ENCODE results near the gene CSAG1. TPM values are rescaled to one million over a fixed set of nuclear protein-coding genes. Genes with fewer than 3 reads are reported as not detected.
"Not testable (repeated sequence)": the region's sequence is repeated elsewhere in the genome, so short reads cannot be mapped to it uniquely, and the experiment has no call there.

The CSAG1 gene
- total RNA-seq, 1 donor from 2014 or later = not detected

DNA sequence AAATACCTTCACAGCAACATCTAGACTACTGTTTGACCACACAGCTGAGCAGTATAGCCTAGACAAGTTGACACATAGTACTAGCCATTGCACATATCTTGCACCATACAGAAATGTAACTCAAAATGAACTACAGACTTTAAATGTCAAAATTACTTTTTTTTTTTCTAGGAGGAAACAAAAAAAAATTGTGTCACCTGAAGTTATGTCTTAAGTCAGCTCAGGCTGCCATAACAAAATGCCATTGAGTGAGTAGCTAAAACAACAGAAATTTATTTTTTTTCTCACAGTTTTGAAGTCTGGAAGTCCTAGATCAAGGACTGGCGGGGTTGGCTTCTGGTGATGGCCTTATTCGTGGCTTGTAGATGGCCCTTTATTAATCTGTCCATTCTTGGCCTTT is 24.3 kb downstream of the CSAG1 start, which contains the start of gene CSAG2:
Gene CSAG2 (minus strand): TSS at position 101 of the 400 bp plus-strand sequence. CDS start 161 bp downstream, outside the sequence.
- DNase-seq; intact Hi-C loops (cut with micrococcal nuclease); ATAC-seq: not testable (repeated sequence)

DNA sequence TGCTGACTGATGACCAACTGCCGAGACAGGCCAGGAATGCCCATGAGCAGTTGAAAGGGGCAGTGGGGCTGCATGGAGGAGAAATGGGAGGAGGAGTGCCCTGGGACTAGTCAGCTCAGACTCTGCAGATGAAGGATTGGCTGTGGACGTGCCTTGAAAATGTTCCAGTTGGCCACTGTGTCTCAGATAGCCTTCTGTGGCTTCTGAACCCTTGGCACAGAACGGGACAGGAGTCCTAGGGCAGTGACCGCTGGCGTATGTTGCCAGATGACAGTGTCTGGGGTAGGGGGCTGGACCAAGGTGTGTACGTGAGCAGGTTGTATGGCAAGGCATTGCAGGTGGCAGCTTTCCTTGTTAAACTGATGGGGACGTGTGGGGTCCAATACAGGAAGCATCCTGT is 27.0 kb downstream of the CSAG1 start:
- ATAC-seq; DNase-seq; intact Hi-C loops (cut with micrococcal nuclease): not testable (repeated sequence)

DNA sequence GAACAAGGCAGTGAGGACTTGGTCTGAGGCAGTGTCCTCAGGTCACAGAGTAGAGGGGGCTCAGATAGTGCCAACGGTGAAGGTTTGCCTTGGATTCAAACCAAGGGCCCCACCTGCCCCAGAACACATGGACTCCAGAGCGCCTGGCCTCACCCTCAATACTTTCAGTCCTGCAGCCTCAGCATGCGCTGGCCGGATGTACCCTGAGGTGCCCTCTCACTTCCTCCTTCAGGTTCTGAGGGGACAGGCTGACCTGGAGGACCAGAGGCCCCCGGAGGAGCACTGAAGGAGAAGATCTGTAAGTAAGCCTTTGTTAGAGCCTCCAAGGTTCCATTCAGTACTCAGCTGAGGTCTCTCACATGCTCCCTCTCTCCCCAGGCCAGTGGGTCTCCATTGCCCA is 33.1 kb downstream of the CSAG1 start:
- ATAC-seq; DNase-seq; intact Hi-C loops (cut with micrococcal nuclease): not testable (repeated sequence)

DNA sequence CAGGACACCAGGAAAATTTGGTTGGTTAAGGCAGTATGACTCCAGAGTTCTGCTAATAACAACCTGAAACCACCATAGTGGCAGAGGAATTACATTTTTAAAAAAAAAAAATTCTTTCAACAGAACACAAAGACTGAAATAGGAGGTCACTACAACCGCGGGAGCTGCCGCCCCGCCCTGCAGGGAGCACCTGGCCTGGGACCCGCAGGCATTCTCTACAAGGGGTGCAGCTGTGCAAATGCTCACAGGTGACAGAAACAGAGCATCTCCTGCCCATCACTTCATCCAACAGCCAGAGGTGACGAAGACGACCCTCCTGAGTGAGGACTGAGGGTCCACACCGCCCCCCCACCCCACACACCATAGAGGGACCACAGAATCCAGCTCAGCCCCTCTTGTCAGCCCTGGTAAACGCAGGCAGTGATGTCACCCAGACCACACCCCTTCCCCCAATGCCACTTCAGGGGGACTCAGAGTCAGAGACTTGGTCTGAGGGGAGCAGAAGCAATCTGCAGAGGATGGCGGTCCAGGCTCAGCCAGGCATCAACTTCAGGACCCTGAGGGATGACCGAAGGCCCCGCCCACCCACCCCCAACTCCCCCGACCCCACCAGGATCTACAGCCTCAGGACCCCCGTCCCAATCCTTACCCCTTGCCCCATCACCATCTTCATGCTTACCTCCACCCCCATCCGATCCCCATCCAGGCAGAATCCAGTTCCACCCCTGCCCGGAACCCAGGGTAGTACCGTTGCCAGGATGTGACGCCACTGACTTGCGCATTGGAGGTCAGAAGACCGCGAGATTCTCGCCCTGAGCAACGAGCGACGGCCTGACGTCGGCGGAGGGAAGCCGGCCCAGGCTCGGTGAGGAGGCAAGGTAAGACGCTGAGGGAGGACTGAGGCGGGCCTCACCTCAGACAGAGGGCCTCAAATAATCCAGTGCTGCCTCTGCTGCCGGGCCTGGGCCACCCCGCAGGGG is 35.3 kb downstream of the CSAG1 start, which contains the start of gene MAGEA3:
Gene MAGEA3 (plus strand): TSS at position 843 of the 980 bp plus-strand sequence. CDS start 2,039 bp downstream, outside the sequence.
- intact Hi-C loops (cut with micrococcal nuclease); ATAC-seq; DNase-seq: not testable (repeated sequence)

DNA sequence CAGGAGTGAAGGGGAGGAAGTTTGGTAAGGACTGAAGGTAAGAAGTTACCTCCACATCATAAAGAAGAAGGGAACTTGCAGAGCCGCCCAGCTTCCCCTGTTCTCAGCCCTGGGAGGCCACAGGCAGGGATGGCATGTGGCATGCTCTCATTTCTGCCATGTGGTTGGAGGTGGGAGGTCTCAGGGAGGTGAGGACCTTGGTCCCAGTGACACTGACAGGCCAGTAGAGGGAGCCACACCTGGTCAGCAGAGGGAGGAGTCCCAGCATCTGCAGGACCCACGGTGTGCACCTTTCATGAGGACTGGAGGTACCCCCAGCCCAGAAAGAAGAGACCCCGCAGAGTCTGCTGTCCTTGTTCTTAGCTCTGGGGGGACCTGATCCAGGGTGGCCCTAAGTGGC is 52.5 kb downstream of the CSAG1 start:
- DNase-seq; intact Hi-C loops (cut with micrococcal nuclease); ATAC-seq: not testable (repeated sequence)

Other genes starting within 250 kb of the CSAG1 start
- gene GABRQ, start 95.8 kb downstream of the CSAG1 start, total RNA-seq = not detected
- gene MAGEA3, start 34.9 kb downstream of the CSAG1 start, total RNA-seq = not detected
- not detected for gene CSAG2, start 24.4 kb downstream of the CSAG1 start, total RNA-seq
- gene MAGEA2B, start 19.1 kb downstream of the CSAG1 start, total RNA-seq = not detected
- not detected for gene MAGEA12, start within 50 bp of the CSAG1 start, total RNA-seq
- gene MAGEA2, start 20.1 kb upstream of the CSAG1 start, total RNA-seq = not detected
- not detected for gene CSAG3, start 25.5 kb upstream of the CSAG1 start, total RNA-seq
- not detected for gene MAGEA6, start 36.0 kb upstream of the CSAG1 start, total RNA-seq
- 27.9 TPM for gene CETN2, start 97.0 kb upstream of the CSAG1 start, total RNA-seq
- 26.7 TPM for gene NSDHL, start 97.3 kb upstream of the CSAG1 start, total RNA-seq
- gene ZNF185, start 164.3 kb upstream of the CSAG1 start, total RNA-seq = 2.5 TPM